SK-N-MC (cell line): Measurements from ENCODE around the gene FBXO10.

Source experiments
- DNase-seq: peaks from one replicate; pipeline ENCODE4 v3.0.0-alpha.2; 2011; ENCODE audit warnings: low read depth, low spot score
- H3K27ac ChIP-seq: fragments of 200-600 bp; sonication (generic); 2 replicates; pipeline ENCODE4 v1.5.1; 2016; ENCODE audit warnings: mixed run types
- H3K36me3 ChIP-seq: fragments of 200-600 bp; sonication (generic); 2 replicates; pipeline ENCODE4 v1.6.1; 2017; ENCODE audit warnings: antibody characterized with exemption, low read length, mixed read lengths; ENCODE audit not compliant: insufficient read depth
- H3K4me3 ChIP-seq: fragments of 200-600 bp; sonication (generic); 2 replicates; pipeline ENCODE4 v1.5.1; 2016
- H3K9ac ChIP-seq: fragments of 200-600 bp; sonication (generic); 2 replicates; pipeline ENCODE4 v1.8.0; 2017; ENCODE audit warnings: mixed run types, mixed read lengths; ENCODE audit not compliant: insufficient read length
- H3K9me3 ChIP-seq: fragments of 200-600 bp; sonication (generic); 2 replicates; pipeline ENCODE4 v1.6.1; 2017; ENCODE audit warnings: low read depth, mild to moderate bottlenecking, antibody characterized with exemption, low read length, moderate library complexity, mixed read lengths
- EZH2 ChIP-seq: fragments of 200-600 bp; sonication (generic); IDR thresholded peaks from one replicate; pipeline ENCODE4 v1.6.1; 2017; ENCODE audit warnings: antibody characterized with exemption
- FOXP2 ChIP-seq: optimal IDR thresholded peaks from 2 replicates; pipeline ENCODE3; 2011; ENCODE audit warnings: mild to moderate bottlenecking, moderate library complexity; ENCODE audit not compliant: insufficient read depth; ENCODE audit errors: extremely low read length, control extremely low read depth
- POLR2AphosphoS5 ChIP-seq: IDR thresholded peaks from 2 replicates; pipeline ENCODE4 v1.6.1; 2012; ENCODE audit warnings: mild to moderate bottlenecking, low read depth, low read length, borderline replicate concordance

FBXO10 gene

DNA sequence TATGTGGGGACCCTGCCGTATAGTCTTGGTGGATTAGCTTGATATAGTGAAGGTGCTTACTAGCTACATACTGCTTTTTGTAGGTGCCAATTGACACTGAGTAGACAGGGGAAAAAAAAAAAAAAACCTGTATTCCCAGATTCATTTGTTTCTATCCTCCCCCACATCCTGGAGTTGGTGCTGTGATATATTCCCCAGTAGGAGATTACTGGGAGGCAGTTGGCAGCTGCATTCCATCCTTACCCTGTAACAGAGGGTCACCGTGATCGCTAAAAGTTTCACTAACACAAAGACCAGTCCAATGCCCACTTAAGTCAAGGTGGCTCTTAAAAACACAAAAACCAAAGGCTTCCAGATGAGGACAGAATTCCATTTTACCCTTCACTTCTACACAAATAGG, 43.6 kb upstream of the FBXO10 start:
- no peak overlapping the region for H3K4me3 ChIP-seq
- DNase-seq: no peak
- no peak overlapping the region for H3K9ac ChIP-seq
- no peak for TF ChIP-seq POLR2AphosphoS5
- no peaks in the 10 kb centered on the region for H3K9me3 ChIP-seq
- no peak overlapping the region for H3K27ac ChIP-seq
- H3K36me3 ChIP-seq: no peaks in the 10 kb centered on the region

DNA sequence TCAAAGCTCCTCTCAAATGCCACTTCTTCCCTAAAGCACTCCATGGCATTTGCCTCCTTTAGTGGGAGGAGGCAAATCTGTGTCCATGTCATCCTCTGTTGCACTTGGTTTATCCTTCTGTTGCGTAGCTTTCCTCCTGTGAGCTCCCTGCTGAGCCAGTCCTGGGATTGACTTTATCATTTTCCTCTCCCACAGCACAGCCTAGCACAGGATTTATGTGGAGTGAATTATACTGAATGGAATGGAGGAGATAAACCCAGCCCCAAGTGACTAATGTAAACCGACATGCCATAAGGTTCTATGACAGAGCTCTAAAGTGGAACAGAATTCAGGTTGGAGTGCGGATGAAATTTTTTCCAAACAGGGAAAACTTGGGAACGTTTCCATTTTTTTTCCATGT, 42.6 kb upstream of the FBXO10 start:
- DNase-seq: no peak
- Histone ChIP-seq H3K27ac (no peak overlapping the region), H3K4me3 (no peak overlapping the region), H3K9me3 (no peaks in the 10 kb centered on the region), H3K36me3 (no peaks in the 10 kb centered on the region), H3K9ac (no peak overlapping the region)
- TF ChIP-seq POLR2AphosphoS5 (no peak), EZH2 (no peak), FOXP2 (no peak)

DNA sequence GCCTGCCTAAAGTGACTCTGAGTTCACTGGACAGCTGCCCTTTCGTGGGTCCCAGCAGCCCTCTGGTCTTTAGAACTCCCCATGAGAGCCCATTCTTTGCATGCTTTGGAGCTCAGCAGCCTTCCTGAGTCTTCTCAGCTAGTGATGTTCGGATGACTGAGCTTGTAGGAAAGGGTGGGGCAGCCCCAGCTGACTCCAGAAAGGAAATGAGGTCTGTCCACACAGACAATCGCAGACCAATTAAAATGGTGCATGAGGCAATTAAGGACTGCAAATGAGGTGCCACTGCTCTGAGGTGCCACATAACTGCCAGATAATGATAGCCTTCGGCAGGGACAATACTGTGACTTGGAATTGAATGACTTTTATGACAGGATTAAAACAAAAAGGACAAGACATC, 41.7 kb upstream of the FBXO10 start:
- Histone ChIP-seq H3K4me3 (no peak overlapping the region), H3K9me3 (no peaks in the 10 kb centered on the region), H3K27ac (no peak overlapping the region), H3K9ac (no peak overlapping the region), H3K36me3 (no peaks in the 10 kb centered on the region)
- no peak for DNase-seq
- TF ChIP-seq POLR2AphosphoS5: no peak
- no peak for TF ChIP-seq EZH2

GRCh38 chr9:37617161-37617560, 41.0 kb upstream of the FBXO10 start:
- no peak overlapping the region for H3K4me3 ChIP-seq
- no peak overlapping the region for H3K27ac ChIP-seq
- TF ChIP-seq EZH2 (no peak), FOXP2 (no peak), POLR2AphosphoS5 (no peak)
- no peak for DNase-seq
- no peaks in the 10 kb centered on the region for H3K36me3 ChIP-seq
- H3K9me3 ChIP-seq: no peaks in the 10 kb centered on the region
- no peak overlapping the region for H3K9ac ChIP-seq

DNA sequence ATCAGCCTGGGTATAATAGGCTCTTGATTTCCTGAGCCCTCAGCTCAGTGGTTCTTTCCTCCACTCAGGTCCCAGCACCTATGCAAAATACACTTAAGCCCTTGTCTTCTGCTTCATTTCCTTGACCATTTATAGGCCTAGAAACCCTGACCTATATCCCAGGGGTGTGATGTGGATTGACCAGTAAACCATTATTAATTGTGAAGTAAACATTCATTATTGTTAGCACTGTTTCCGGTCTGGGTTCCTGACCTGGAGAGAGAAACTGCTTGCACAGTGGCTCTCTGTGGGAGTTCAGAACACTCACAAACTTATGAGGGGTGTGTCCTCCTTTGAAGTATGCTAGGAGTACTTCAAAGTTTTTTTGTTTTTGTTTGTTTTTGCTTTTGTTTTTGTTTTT, 35.8 kb upstream of the FBXO10 start:
- DNase-seq: no peak

GRCh38 chr9:37611014-37611413, 34.8 kb upstream of the FBXO10 start:
- no peaks in the 10 kb centered on the region for H3K36me3 ChIP-seq
- no peak for DNase-seq
- no peaks in the 10 kb centered on the region for H3K9me3 ChIP-seq
- no peak overlapping the region for H3K4me3 ChIP-seq
- no peak overlapping the region for H3K27ac ChIP-seq
- TF ChIP-seq FOXP2: no peak
- TF ChIP-seq EZH2: no peak
- TF ChIP-seq POLR2AphosphoS5: no peak
- H3K9ac ChIP-seq: no peak overlapping the region

More for the DNA sequence above, 35.8 kb upstream of the FBXO10 start:
- Histone ChIP-seq H3K9me3 (no peaks in the 10 kb centered on the region), H3K36me3 (no peaks in the 10 kb centered on the region), H3K4me3 (no peak overlapping the region), H3K27ac (no peak overlapping the region), H3K9ac (no peak overlapping the region)
- TF ChIP-seq POLR2AphosphoS5 (no peak), FOXP2 (no peak), EZH2 (no peak)

DNA sequence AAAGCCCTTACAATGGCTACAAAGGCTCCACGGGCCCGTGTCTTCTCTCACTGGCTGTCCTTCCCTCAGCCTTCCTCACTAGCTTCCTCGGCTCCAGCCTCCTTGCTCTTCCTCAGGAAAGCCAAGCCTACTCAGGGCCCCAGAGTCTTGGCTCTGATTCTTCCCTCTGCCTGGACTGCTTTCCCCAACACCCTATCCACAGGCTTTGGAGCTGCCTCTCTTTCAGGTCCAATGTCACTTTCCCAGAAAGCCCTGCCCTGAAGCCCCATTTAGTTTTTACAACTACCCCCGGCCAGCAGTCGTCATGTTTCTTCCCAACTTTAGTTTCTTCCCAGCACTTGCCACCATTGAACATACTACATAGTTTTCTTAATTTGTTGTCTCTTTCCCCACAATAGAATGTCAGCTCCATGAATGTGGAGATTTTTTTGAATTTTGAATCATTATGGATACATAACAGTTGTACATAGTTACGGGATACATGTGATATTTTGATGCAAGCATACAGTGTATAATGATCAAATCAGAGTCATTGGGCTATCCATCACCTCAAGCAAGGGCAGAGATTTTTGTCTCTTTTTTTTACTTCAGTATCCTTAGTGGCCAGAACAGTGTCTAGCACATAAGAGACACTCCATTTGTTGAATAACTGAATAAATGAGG, 33.7 kb upstream of the FBXO10 start:
- Histone ChIP-seq H3K9ac (no peak overlapping the region), H3K4me3 (no peak overlapping the region), H3K36me3 (no peaks in the 10 kb centered on the region), H3K27ac (no peak overlapping the region), H3K9me3 (no peaks in the 10 kb centered on the region)
- no peak for DNase-seq
- no peak for TF ChIP-seq FOXP2
- no peak for TF ChIP-seq POLR2AphosphoS5
- TF ChIP-seq EZH2: no peak

DNA sequence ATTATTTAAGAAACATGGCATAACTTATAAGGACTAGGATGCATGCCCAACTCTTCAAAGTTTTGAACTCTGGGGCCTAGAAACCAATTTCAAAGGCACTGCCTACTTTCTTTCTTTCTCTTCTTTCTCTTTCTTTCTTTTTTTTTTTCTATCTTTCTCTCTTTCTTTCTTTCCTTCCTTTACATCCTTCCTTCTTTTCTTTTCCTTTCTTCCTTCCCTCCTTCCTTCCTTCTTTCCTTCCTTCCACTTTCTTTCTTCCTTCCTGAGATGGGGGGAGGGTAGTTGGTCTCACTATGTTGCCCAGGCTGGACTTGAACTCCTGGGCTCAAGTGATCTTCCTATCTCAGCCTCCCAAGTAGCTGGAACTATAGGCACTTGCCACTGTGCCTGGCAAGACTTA, 32.1 kb upstream of the FBXO10 start:
- no peaks in the 10 kb centered on the region for H3K36me3 ChIP-seq
- no peak for DNase-seq
- H3K4me3 ChIP-seq: no peak overlapping the region
- H3K9ac ChIP-seq: no peak overlapping the region
- TF ChIP-seq POLR2AphosphoS5 (no peak), EZH2 (no peak), FOXP2 (no peak)
- H3K27ac ChIP-seq: no peak overlapping the region
- no peaks in the 10 kb centered on the region for H3K9me3 ChIP-seq

GRCh38 chr9:37604296-37604695, 28.1 kb upstream of the FBXO10 start:
- H3K36me3 ChIP-seq: no peaks in the 10 kb centered on the region
- no peak overlapping the region for H3K27ac ChIP-seq
- H3K9ac ChIP-seq: no peak overlapping the region
- H3K4me3 ChIP-seq: no peak overlapping the region
- H3K9me3 ChIP-seq: no peaks in the 10 kb centered on the region
- no peak for DNase-seq
- no peak for TF ChIP-seq EZH2
- TF ChIP-seq FOXP2: no peak
- TF ChIP-seq POLR2AphosphoS5: no peak
